ENCODE data around the gene SNRPA.

DNA sequence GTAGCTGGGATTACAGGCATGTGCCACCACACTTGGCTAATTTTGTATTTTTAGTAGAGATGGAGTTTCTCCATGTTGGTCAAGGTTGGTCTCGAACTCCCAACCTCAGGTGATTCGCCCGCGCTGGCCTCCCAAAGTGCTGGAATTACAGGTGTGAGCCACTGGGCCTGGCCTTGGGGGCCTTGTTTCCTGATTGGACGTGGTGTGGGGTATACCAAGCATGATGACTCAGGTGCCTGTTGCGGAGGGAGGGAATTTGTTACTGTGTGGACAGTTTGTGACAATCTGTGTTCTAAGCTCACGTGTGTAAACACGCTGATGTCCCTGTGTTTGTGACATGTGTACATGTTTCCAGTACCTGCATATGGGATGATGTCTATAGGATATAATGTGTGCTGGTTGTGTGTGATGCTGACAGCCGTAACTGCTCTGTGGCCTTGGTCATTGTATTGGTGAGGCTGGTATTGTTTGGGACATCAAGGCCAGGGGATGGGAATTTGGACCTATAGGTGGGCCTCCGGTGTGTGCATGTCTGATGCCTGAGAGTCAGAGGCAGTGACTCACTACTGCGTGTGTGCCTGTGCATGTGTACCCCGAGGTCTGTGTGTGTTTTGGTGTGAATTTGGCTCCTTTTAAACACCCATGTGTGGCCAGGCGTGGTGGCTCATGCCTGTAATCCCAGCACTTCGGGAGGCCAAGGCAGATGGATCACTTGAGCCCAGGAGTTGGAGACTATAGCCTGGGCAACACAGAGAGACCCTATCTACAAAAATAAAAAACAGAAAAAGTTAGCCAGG is 46.4 kb downstream of the SNRPA start:
- TF ChIP-seq CTCF (conservative IDR thresholded peaks at IDR 0.05; ENCODE audit: low read length) (no peak), EZH2phosphoT487 (IDR thresholded peaks at IDR 0.05; ENCODE audit: borderline replicate concordance) (no peak)

Measured in Loucy (cell line).